ENCODE measurements around the gene ST3GAL6.
A peak's percentile ranks its signal among the peaks of the same experiment; 100 is the strongest.

Gene ST3GAL6

DNA sequence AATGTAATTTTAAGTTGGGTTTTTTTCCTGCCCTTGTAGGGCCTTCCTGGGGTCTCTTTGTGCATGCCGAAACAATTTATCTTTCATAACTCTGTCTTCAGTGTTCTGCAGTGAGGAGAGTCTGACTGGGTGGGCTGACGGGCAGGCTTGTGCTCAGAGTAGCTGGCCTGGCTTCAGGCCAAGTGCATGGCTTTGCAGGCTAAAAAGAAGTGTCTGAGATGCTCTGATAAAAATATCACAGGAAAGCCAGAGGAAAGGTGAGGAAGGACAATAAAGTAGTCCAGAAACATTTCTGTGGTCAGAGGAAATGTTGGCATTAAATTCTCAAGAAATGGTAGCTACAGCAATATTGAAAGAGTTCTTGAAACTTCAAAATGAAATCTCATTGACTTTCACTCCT, 25.5 kb downstream of the ST3GAL6 start:
- Histone ChIP-seq H3K4ac (ENCODE audit: low read depth in 1 of 2, low read length in 2 of 2) (no peak overlapping the region), H3K4me2 (ENCODE audit: low read length, poor library complexity, severe bottlenecking) (no peak overlapping the region), H3K4me1 (ENCODE audit: control insufficient read depth, insufficient read depth, low read depth, low read length) (peaks cover 8% of the 10 kb centered on the region), H3K23ac (ENCODE audit: low read length in 2 of 2) (no peak overlapping the region), H3K9me3 (ENCODE audit: control insufficient read depth, low read length) (no peaks in the 10 kb centered on the region), H2BK12ac (ENCODE audit: low read length in 2 of 2) (no peak overlapping the region), H3K9ac (ENCODE audit: low read length) (no peak overlapping the region), H4K8ac (ENCODE audit: low read length) (no peak overlapping the region), H3K4me3 (ENCODE audit: insufficient read depth in 1 of 2, low read depth in 1 of 2, low read length in 2 of 2) (no peak overlapping the region), H2BK120ac (ENCODE audit: low read depth, low read length) (no peak overlapping the region), H3K27ac (ENCODE audit: low read length, poor library complexity, severe bottlenecking) (peak overlapping the region; percentile 13), H3K27me3 (ENCODE audit: control insufficient read depth in 1 of 2, insufficient read depth in 1 of 2, low read length in 2 of 2) (no peaks in the 10 kb centered on the region), H2AK5ac (ENCODE audit: low read length, severe bottlenecking) (no peak overlapping the region), H4K91ac (ENCODE audit: low read length) (no peak overlapping the region), H3K36me3 (ENCODE audit: control insufficient read depth in 1 of 2, insufficient read depth in 2 of 2, low read depth in 1 of 2, low read length in 2 of 2) (peaks cover 0 to 7% of the 10 kb centered on the region in 2 experiments), H2BK15ac (ENCODE audit: low read depth, poor library complexity, severe bottlenecking) (no peak overlapping the region), H2AFZ (ENCODE audit: low read depth, low read length) (no peak overlapping the region), H3K18ac (ENCODE audit: low read depth in 1 of 2, low read length in 2 of 2) (no peak overlapping the region), H3K14ac (ENCODE audit: low read length in 2 of 2) (no peak overlapping the region), H2BK5ac (ENCODE audit: low read depth, low read length, poor library complexity, severe bottlenecking) (no peak overlapping the region), H3K79me1 (replicated peaks; ENCODE audit: low read length, poor library complexity, severe bottlenecking) (no peaks in the 10 kb centered on the region)
- DNase-seq = no peak
- WGBS = 62% methylated on average over 2 of the region's 2 CpGs

GRCh38 chr3:98791341-98792325, 28.5 kb downstream of the ST3GAL6 start:
- Histone ChIP-seq H3K36me3 (ENCODE audit: control insufficient read depth in 1 of 2, insufficient read depth in 2 of 2, low read depth in 1 of 2, low read length in 2 of 2) (peaks cover 10 to 35% of the 10 kb centered on the region in 2 experiments), H3K79me1 (replicated peaks; ENCODE audit: low read length, poor library complexity, severe bottlenecking) (no peaks in the 10 kb centered on the region), H3K27me3 (ENCODE audit: control insufficient read depth in 1 of 2, insufficient read depth in 1 of 2, low read length in 2 of 2) (no peaks in the 10 kb centered on the region), H3K4me2 (ENCODE audit: low read length, poor library complexity, severe bottlenecking) (no peak overlapping the region), H2BK120ac (ENCODE audit: low read depth, low read length) (no peak overlapping the region), H3K9me3 (ENCODE audit: control insufficient read depth, low read length) (no peaks in the 10 kb centered on the region), H4K91ac (ENCODE audit: low read length) (no peak overlapping the region), H3K9ac (ENCODE audit: low read length) (no peak overlapping the region), H2BK15ac (ENCODE audit: low read depth, poor library complexity, severe bottlenecking) (no peak overlapping the region), H2AFZ (ENCODE audit: low read depth, low read length) (no peak overlapping the region), H3K4ac (ENCODE audit: low read depth in 1 of 2, low read length in 2 of 2) (no peak overlapping the region), H4K8ac (ENCODE audit: low read length) (no peak overlapping the region), H2BK12ac (ENCODE audit: low read length in 2 of 2) (no peak overlapping the region), H3K4me1 (ENCODE audit: control insufficient read depth, insufficient read depth, low read depth, low read length) (peaks cover 1% of the 10 kb centered on the region), H3K23ac (ENCODE audit: low read length in 2 of 2) (no peak overlapping the region), H2BK5ac (ENCODE audit: low read depth, low read length, poor library complexity, severe bottlenecking) (no peak overlapping the region), H3K14ac (ENCODE audit: low read length in 2 of 2) (no peak overlapping the region), H3K27ac (ENCODE audit: low read length, poor library complexity, severe bottlenecking) (peak overlapping the region; percentile 51), H2AK5ac (ENCODE audit: low read length, severe bottlenecking) (no peak overlapping the region), H3K4me3 (ENCODE audit: insufficient read depth in 1 of 2, low read depth in 1 of 2, low read length in 2 of 2) (no peak overlapping the region), H3K18ac (ENCODE audit: low read depth in 1 of 2, low read length in 2 of 2) (no peak overlapping the region)
- WGBS = 87% methylated on average over 6 of the region's 7 CpGs
- no peak for DNase-seq

GRCh38 chr3:98793971-98794370, 30.8 kb downstream of the ST3GAL6 start:
- no peaks in the 10 kb centered on the region for H3K4me1 ChIP-seq (ENCODE audit: control insufficient read depth, insufficient read depth, low read depth, low read length)
- no peak for DNase-seq
- no peaks in the 10 kb centered on the region for H3K9me3 ChIP-seq (ENCODE audit: control insufficient read depth, low read length)
- H2AFZ ChIP-seq (ENCODE audit: low read depth, low read length) = no peak overlapping the region
- no peak overlapping the region for H2BK12ac ChIP-seq (ENCODE audit: low read length in 2 of 2)
- no peak overlapping the region for H2AK5ac ChIP-seq (ENCODE audit: low read length, severe bottlenecking)
- no peak overlapping the region for H3K18ac ChIP-seq (ENCODE audit: low read depth in 1 of 2, low read length in 2 of 2)
- H3K4ac ChIP-seq (ENCODE audit: low read depth in 1 of 2, low read length in 2 of 2) = no peak overlapping the region
- no peak overlapping the region for H3K4me2 ChIP-seq (ENCODE audit: low read length, poor library complexity, severe bottlenecking)
- H3K36me3 ChIP-seq (ENCODE audit: control insufficient read depth in 1 of 2, insufficient read depth in 2 of 2, low read depth in 1 of 2, low read length in 2 of 2) = peaks cover 10 to 58% of the 10 kb centered on the region in 2 experiments
- no peak overlapping the region for H3K27ac ChIP-seq (ENCODE audit: low read length, poor library complexity, severe bottlenecking)
- H4K8ac ChIP-seq (ENCODE audit: low read length) = no peak overlapping the region
- H2BK5ac ChIP-seq (ENCODE audit: low read depth, low read length, poor library complexity, severe bottlenecking) = no peak overlapping the region
- no peak overlapping the region for H3K4me3 ChIP-seq (ENCODE audit: insufficient read depth in 1 of 2, low read depth in 1 of 2, low read length in 2 of 2)
- H2BK120ac ChIP-seq (ENCODE audit: low read depth, low read length) = no peak overlapping the region
- H2BK15ac ChIP-seq (ENCODE audit: low read depth, poor library complexity, severe bottlenecking) = no peak overlapping the region
- no CpG with 5 or more reads among the region's 3 CpGs for WGBS
- no peaks in the 10 kb centered on the region for H3K27me3 ChIP-seq (ENCODE audit: control insufficient read depth in 1 of 2, insufficient read depth in 1 of 2, low read length in 2 of 2)
- no peak overlapping the region for H3K14ac ChIP-seq (ENCODE audit: low read length in 2 of 2)
- H4K91ac ChIP-seq (ENCODE audit: low read length) = no peak overlapping the region
- H3K79me1 ChIP-seq (replicated peaks; ENCODE audit: low read length, poor library complexity, severe bottlenecking) = no peaks in the 10 kb centered on the region
- H3K23ac ChIP-seq (ENCODE audit: low read length in 2 of 2) = no peak overlapping the region
- peak overlapping the region; percentile 17 for H3K9ac ChIP-seq (ENCODE audit: low read length)

GRCh38 chr3:98796334-98796733, 33.2 kb downstream of the ST3GAL6 start:
- Histone ChIP-seq H3K4me1 (ENCODE audit: control insufficient read depth, insufficient read depth, low read depth, low read length) (peaks cover 3% of the 10 kb centered on the region), H3K4me2 (ENCODE audit: low read length, poor library complexity, severe bottlenecking) (no peak overlapping the region), H3K4ac (ENCODE audit: low read depth in 1 of 2, low read length in 2 of 2) (no peak overlapping the region), H2AK5ac (ENCODE audit: low read length, severe bottlenecking) (no peak overlapping the region), H4K8ac (ENCODE audit: low read length) (no peak overlapping the region), H2BK12ac (ENCODE audit: low read length in 2 of 2) (no peak overlapping the region), H3K18ac (ENCODE audit: low read depth in 1 of 2, low read length in 2 of 2) (no peak overlapping the region), H2AFZ (ENCODE audit: low read depth, low read length) (no peak overlapping the region), H2BK15ac (ENCODE audit: low read depth, poor library complexity, severe bottlenecking) (no peak overlapping the region), H2BK5ac (ENCODE audit: low read depth, low read length, poor library complexity, severe bottlenecking) (no peak overlapping the region), H2BK120ac (ENCODE audit: low read depth, low read length) (no peak overlapping the region), H3K4me3 (ENCODE audit: insufficient read depth in 1 of 2, low read depth in 1 of 2, low read length in 2 of 2) (no peak overlapping the region), H3K23ac (ENCODE audit: low read length in 2 of 2) (no peak overlapping the region), H3K27me3 (ENCODE audit: control insufficient read depth in 1 of 2, insufficient read depth in 1 of 2, low read length in 2 of 2) (no peaks in the 10 kb centered on the region), H4K91ac (ENCODE audit: low read length) (no peak overlapping the region), H3K36me3 (ENCODE audit: control insufficient read depth in 1 of 2, insufficient read depth in 2 of 2, low read depth in 1 of 2, low read length in 2 of 2) (peaks cover 23 to 82% of the 10 kb centered on the region in 2 experiments), H3K14ac (ENCODE audit: low read length in 2 of 2) (no peak overlapping the region), H3K27ac (ENCODE audit: low read length, poor library complexity, severe bottlenecking) (peak overlapping the region; percentile 23), H3K9me3 (ENCODE audit: control insufficient read depth, low read length) (no peaks in the 10 kb centered on the region), H3K79me1 (replicated peaks; ENCODE audit: low read length, poor library complexity, severe bottlenecking) (no peaks in the 10 kb centered on the region), H3K9ac (ENCODE audit: low read length) (no peak overlapping the region)
- DNase-seq = no peak
- WGBS = 98% methylated on average over 2 of the region's 5 CpGs

All from mesenchymal stem cell (in vitro differentiated cells and primary cell).